8988T (cell line): ENCODE measurements around the gene MFNG.

Experiments
- DNase-seq: peaks from one replicate; pipeline ENCODE4 v3.0.0; 2011

MFNG gene

GRCh38 chr22:37420686-37421467 lies 65.3 kb downstream of the MFNG start:
- DNase-seq = no peak

DNA sequence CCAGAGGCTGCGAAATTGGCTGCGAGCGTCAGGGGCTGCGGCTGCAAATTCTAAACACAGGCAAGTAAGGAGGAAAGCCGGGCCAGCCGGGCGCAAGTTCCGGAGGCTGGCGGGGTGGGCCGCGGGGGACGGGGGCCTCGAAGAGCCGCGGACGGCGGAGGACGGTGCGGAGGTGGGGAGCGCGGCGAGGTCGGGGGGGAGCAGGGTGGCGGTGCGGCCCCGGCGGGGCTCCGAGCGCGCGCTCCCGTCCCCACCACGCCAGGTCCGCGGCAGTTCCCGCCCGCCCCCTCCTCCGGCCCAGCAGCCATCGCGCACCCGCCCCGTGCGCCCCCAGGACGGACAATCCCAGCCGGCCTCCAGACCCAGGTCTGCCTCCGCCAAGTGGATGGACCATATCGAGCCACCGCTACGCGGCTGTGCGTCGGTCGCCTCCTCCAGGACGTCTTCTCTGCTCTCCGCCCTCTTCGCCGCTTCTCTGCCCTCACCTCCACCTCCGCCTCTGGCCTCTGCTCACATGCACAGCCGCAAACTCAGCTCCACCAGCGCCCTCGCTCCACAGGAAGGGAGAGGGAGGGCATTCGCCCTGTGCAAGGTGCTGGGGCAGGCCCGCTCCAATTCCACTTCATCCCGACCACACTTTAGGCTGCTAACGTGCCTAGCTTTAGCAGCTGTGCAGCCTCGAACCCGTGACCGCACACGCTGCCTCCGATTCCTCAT lies 66.1 kb downstream of the MFNG start:
- peak; percentile 62 for DNase-seq

DNA sequence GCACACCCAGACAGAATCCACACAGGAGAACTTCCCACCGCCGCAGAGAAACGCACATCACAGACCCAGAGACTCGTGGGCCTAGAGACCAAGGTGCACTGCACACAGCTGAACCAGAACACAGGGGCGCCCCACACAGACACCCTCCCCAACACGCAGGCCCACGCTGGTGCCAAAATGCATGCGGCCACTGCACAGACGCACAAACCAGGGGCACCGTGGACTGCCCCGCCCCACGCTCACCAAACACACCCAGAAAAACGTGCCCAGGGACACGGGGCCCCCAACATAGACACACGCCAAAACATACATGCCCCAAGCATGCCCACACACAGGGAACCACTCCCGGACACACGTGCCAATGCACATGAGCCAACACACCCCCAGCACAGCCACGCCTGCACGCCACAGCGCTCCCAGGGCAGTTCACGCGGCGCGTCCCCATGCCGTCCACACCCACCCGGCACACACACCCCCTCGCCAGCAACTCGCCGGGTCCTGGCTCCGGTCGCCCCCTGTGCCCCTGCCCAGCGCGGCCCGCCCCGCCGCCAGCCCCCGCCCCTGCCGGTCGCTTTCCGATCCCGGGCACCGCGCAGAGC lies 66.7 kb downstream of the MFNG start:
- DNase-seq = no peak
